H1 (cell line): ENCODE results near the gene CTLA4. TPM values are rescaled to one million over a fixed set of nuclear protein-coding genes. Genes with fewer than 3 reads are reported as not detected.

Source experiments
- CTCF ChIA-PET: fragments of 300-600 bp; sonication (Branson Sonifier 250); formaldehyde crosslinking; loops from one replicate; lab custom pipeline; 2021; ENCODE audit not compliant: partially characterized antibody; lab: Charles Lee
- POLR2A ChIA-PET: fragments of 300-600 bp; sonication (Branson Sonifier 250); formaldehyde crosslinking; loops from one replicate; lab custom pipeline; 2021; ENCODE audit warnings: inconsistent platforms; ENCODE audit not compliant: partially characterized antibody; lab: Charles Lee
- DNase-seq, 2 experiments: peaks; one replicate each; pipeline versions ENCODE4 v3.0.0 to v3.0.0-alpha.2; 2010 to 2022; ENCODE audit warnings: low spot score in 2 of 2, low read depth in 1 of 2, mixed read lengths in 1 of 2
- FAIRE-seq: peaks from 2 replicates; lab custom pipeline; 2011; peaks lifted over from hg19 to GRCh38; lab: Jason Lieb, UNC
- H2AFZ ChIP-seq: 2 replicates; pipeline ENCODE4 v1.8.1; 2012; ENCODE audit warnings: low read length, inconsistent platforms
- H2AK5ac ChIP-seq: 2 replicates; pipeline ENCODE4 v1.6.1; 2013; ENCODE audit warnings: low read depth, low read length
- H2BK120ac ChIP-seq: replicated peaks from 2 replicates; pipeline ENCODE3; 2013; ENCODE audit warnings: low read depth, low read length, inconsistent platforms
- H2BK12ac ChIP-seq: 2 replicates; pipeline ENCODE4 v1.6.1; 2013; ENCODE audit warnings: low read depth, low read length
- H2BK15ac ChIP-seq: 2 replicates; pipeline ENCODE4 v1.6.1; 2013; ENCODE audit warnings: low read length
- H2BK20ac ChIP-seq: 2 replicates; pipeline ENCODE4 v1.6.1; 2013; ENCODE audit warnings: low read length
- H2BK5ac ChIP-seq: 2 replicates; pipeline ENCODE4 v1.6.1; 2013; ENCODE audit warnings: low read depth, low read length
- H3K14ac ChIP-seq: 2 replicates; pipeline ENCODE4 v1.6.1; 2013; ENCODE audit warnings: inconsistent platforms; ENCODE audit not compliant: insufficient read length
- H3K18ac ChIP-seq: 2 replicates; pipeline ENCODE4 v1.6.1; 2013; ENCODE audit warnings: low read length; ENCODE audit errors: extremely low read depth
- H3K23ac ChIP-seq: 2 replicates; pipeline ENCODE4 v1.6.1; 2013; ENCODE audit warnings: inconsistent platforms; ENCODE audit not compliant: insufficient read length
- H3K23me2 ChIP-seq: 2 replicates; pipeline ENCODE4 v1.6.1; 2013; ENCODE audit warnings: low read depth, low read length
- H3K27ac ChIP-seq: 2 replicates; pipeline ENCODE4 v1.6.1; 2011; ENCODE audit warnings: low read depth, low read length, inconsistent platforms
- H3K27me3 ChIP-seq, 4 experiments: replicated peaks in 1 of 4; 1 replicate in 1 of 4; 2 replicates in 3 of 4; pipeline versions ENCODE4 v1.6.1 to v1.8.1; 2011 to 2013; ENCODE audit warnings: low read length in 3 of 4, mild to moderate bottlenecking in 3 of 4, inconsistent platforms in 2 of 4, mixed read lengths in 2 of 4, moderate library complexity in 1 of 4; ENCODE audit not compliant: control insufficient read depth in 3 of 4, insufficient read depth in 3 of 4; ENCODE audit errors: extremely low read depth in 1 of 4
- H3K36me3 ChIP-seq, 4 experiments: 2 replicates each; pipeline versions ENCODE4 v1.6.1 to v1.8.1; 2011 to 2013; ENCODE audit warnings: mild to moderate bottlenecking in 4 of 4, low read length in 3 of 4, moderate library complexity in 2 of 4, control low read depth in 1 of 4, inconsistent platforms in 1 of 4; ENCODE audit not compliant: insufficient read depth in 4 of 4, control insufficient read depth in 2 of 4
- H3K4ac ChIP-seq: replicated peaks from 2 replicates; pipeline ENCODE3; 2013; ENCODE audit warnings: low read length, low read depth, mixed read lengths, inconsistent platforms; ENCODE audit not compliant: insufficient read length
- H3K4me1 ChIP-seq, 4 experiments: replicated peaks in 1 of 4; 1 replicate in 1 of 4; 2 replicates in 3 of 4; pipeline versions ENCODE4 v1.6.1 to v1.8.1; 2011 to 2013; ENCODE audit warnings: low read length in 3 of 4, inconsistent platforms in 2 of 4, mixed read lengths in 1 of 4; ENCODE audit not compliant: insufficient read depth in 4 of 4, control insufficient read depth in 3 of 4
- H3K4me2 ChIP-seq, 2 experiments: 2 replicates each; pipeline versions ENCODE4 v1.6.1 to v1.8.1; 2011 to 2013; ENCODE audit warnings: low read depth in 2 of 2, low read length in 2 of 2, control low read depth in 1 of 2, inconsistent platforms in 1 of 2, mild to moderate bottlenecking in 1 of 2; ENCODE audit not compliant: insufficient read depth in 1 of 2
- H3K4me3 ChIP-seq, 4 experiments: fragments of 200-600, 300-600 bp in 1 of 4; sonication (generic), shearing (Covaris generic), sonication (Bioruptor Twin) in 1 of 4; 2 replicates each; pipeline versions ENCODE4 v1.5.1 to v1.8.1; 2011 to 2016; ENCODE audit warnings: low read length in 4 of 4, low read depth in 3 of 4, control low read depth in 2 of 4, inconsistent platforms in 2 of 4, mild to moderate bottlenecking in 2 of 4, mixed read lengths in 1 of 4, moderate library complexity in 1 of 4; ENCODE audit not compliant: insufficient read depth in 2 of 4; ENCODE audit errors: extremely low read depth in 1 of 4
- H3K56ac ChIP-seq: replicated peaks from 2 replicates; pipeline ENCODE3; 2013; ENCODE audit warnings: low read depth, mild to moderate bottlenecking, mixed read lengths, low read length, inconsistent platforms; ENCODE audit not compliant: insufficient read length
- H3K79me1 ChIP-seq: 2 replicates; pipeline ENCODE4 v1.6.1; 2013; ENCODE audit warnings: low read depth, low read length, control low read depth
- H3K79me2 ChIP-seq, 2 experiments: 2 replicates each; pipeline versions ENCODE4 v1.6.1 to v1.8.1; 2012 to 2013; ENCODE audit warnings: low read length in 2 of 2, mild to moderate bottlenecking in 2 of 2, inconsistent platforms in 1 of 2; ENCODE audit not compliant: insufficient read depth in 2 of 2, control insufficient read depth in 1 of 2
- H3K9ac ChIP-seq, 4 experiments: replicated peaks in 1 of 4; 1 replicate in 1 of 4; 2 replicates in 3 of 4; pipeline versions ENCODE4 v1.6.1 to v1.8.1; 2011 to 2013; ENCODE audit warnings: low read depth in 3 of 4, low read length in 3 of 4, control low read depth in 2 of 4, mild to moderate bottlenecking in 2 of 4, moderate library complexity in 2 of 4, inconsistent platforms in 1 of 4; ENCODE audit errors: extremely low read depth in 1 of 4
- H3K9me3 ChIP-seq, 2 experiments: 2 replicates each; pipeline versions ENCODE4 v1.6.1 to v1.8.1; 2012 to 2013; ENCODE audit warnings: mild to moderate bottlenecking in 2 of 2, moderate library complexity in 2 of 2, control low read depth in 1 of 2, inconsistent platforms in 1 of 2, low read depth in 1 of 2, low read length in 1 of 2, mixed read lengths in 1 of 2; ENCODE audit not compliant: insufficient read depth in 2 of 2
- H4K20me1 ChIP-seq, 2 experiments: replicated peaks in 1 of 2; 2 replicates each; pipeline versions ENCODE3 to v1.8.1; 2011 to 2013; ENCODE audit warnings: inconsistent platforms in 2 of 2, low read length in 2 of 2, mild to moderate bottlenecking in 1 of 2; ENCODE audit not compliant: insufficient read depth in 2 of 2, control insufficient read depth in 1 of 2
- H4K5ac ChIP-seq: 2 replicates; pipeline ENCODE4 v1.6.1; 2013; ENCODE audit warnings: low read length, low read depth, mixed read lengths, inconsistent platforms; ENCODE audit not compliant: insufficient read length
- H4K8ac ChIP-seq: 2 replicates; pipeline ENCODE4 v1.8.0; 2013; ENCODE audit warnings: mild to moderate bottlenecking, moderate library complexity, low read length, inconsistent platforms; ENCODE audit not compliant: insufficient read depth; ENCODE audit errors: extremely low read depth
- H4K91ac ChIP-seq: replicated peaks from 2 replicates; pipeline ENCODE3; 2013; ENCODE audit warnings: low read length, mixed read lengths, inconsistent platforms; ENCODE audit not compliant: insufficient read length
- ATF3 ChIP-seq: IDR thresholded peaks from 2 replicates; pipeline ENCODE4 v1.6.1; 2011; ENCODE audit warnings: low read depth, mild to moderate bottlenecking, low read length; ENCODE audit not compliant: insufficient read depth
- CBX5 ChIP-seq: fragments of 300-800, 300-1000 bp; sonication (generic); IDR thresholded peaks from 2 replicates; pipeline ENCODE4 v1.7.1; 2016; ENCODE audit warnings: antibody characterized with exemption, low read length, low read depth
- EZH2 ChIP-seq: fragments of 200-600 bp; sonication (generic); IDR thresholded peaks from 2 replicates; pipeline ENCODE4 v1.7.1; 2012; ENCODE audit warnings: low read depth, mild to moderate bottlenecking, moderate library complexity, low read length, inconsistent platforms; ENCODE audit not compliant: severe bottlenecking
- HDAC2 ChIP-seq, 2 experiments: fragments of 300-600 bp in 1 of 2; sonication (generic) in 1 of 2; IDR thresholded peaks; 2 replicates each; pipeline ENCODE4 v1.6.1; 2011 to 2012; ENCODE audit warnings: low read depth in 2 of 2, low read length in 2 of 2, mild to moderate bottlenecking in 2 of 2, moderate library complexity in 2 of 2, borderline replicate concordance in 1 of 2, inconsistent platforms in 1 of 2
- KDM4A ChIP-seq: IDR thresholded peaks from one replicate; pipeline ENCODE4 v1.7.1; 2012; ENCODE audit warnings: low read depth, mild to moderate bottlenecking, moderate library complexity, low read length, inconsistent platforms; ENCODE audit not compliant: severe bottlenecking
- MAFK ChIP-seq: IDR thresholded peaks from 2 replicates; pipeline ENCODE4 v1.6.1; 2012; ENCODE audit warnings: low read depth, mild to moderate bottlenecking, improper control_type of control experiment, low read length
- POLR2A ChIP-seq, 2 experiments: IDR thresholded peaks; 1 replicate in 1 of 2; 2 replicates in 1 of 2; pipeline ENCODE4 v1.6.1; 2011; ENCODE audit warnings: low read depth in 2 of 2, low read length in 2 of 2, mild to moderate bottlenecking in 2 of 2; ENCODE audit errors: control extremely low read depth in 1 of 2
- SIRT6 ChIP-seq: IDR thresholded peaks from one replicate; pipeline ENCODE4 v1.7.1; 2012; ENCODE audit warnings: low read length, inconsistent platforms
- SP1 ChIP-seq: IDR thresholded peaks from 2 replicates; pipeline ENCODE4 v1.6.1; 2011; ENCODE audit warnings: low read depth, low read length
- USF2 ChIP-seq: IDR thresholded peaks from 2 replicates; pipeline ENCODE4 v1.6.1; 2011; ENCODE audit warnings: low read length, improper control_type of control experiment
- WGBS, 2 experiments: shearing (Covaris generic) in 1 of 2; methylation state at CpG; one replicate each; pipeline versions ENCODE4 v1.1.6 to v1.1.7; 2013 to 2015; ENCODE audit warnings: low lambda C conversion rate in 2 of 2, mixed read lengths in 2 of 2, inconsistent platforms in 1 of 2, low coverage in 1 of 2, missing lambda C conversion rate in 1 of 2; ENCODE audit not compliant: insufficient replicate concordance in 2 of 2, insufficient coverage in 1 of 2, insufficient read length in 1 of 2; ENCODE audit errors: extremely low coverage in 1 of 2, missing lambda C conversion rate in 1 of 2; 5-methylcytosine and 5-hydroxymethylcytosine counted together
- polyA plus RNA-seq, 7 experiments: library from polyadenylated mRNA; depleted of rRNA in 3 of 7; stranded (reverse) in 5 of 7; unstranded in 2 of 7; fragments of >200 nt in 5 of 7; fragments of 200-250 nt in 2 of 7; gene quantifications; 1 replicate in 5 of 7; 2 replicates in 1 of 7; 4 replicates in 1 of 7; pipeline versions ENCODE4 v1.2.1 to v1.2.3, GENCODE V29; 2011 to 2013; ENCODE audit warnings: missing spikeins in 2 of 7, mixed read lengths in 2 of 7
- total RNA-seq: library from RNA; stranded (reverse); fragmentation: NEBNext Ultra II Directional; extraction: Animal tissue kit (Norgen Biotek cat#: 25700); gene quantifications from 2 replicates; pipeline ENCODE4 v1.2.1, GENCODE V29; 2021
- TF ChIP-seq, protein P1 (sequence below): IDR thresholded peaks from 2 replicates; pipeline ENCODE4 v1.6.1; 2012; ENCODE audit warnings: inconsistent platforms

Gene CTLA4
- total and polyA plus RNA-seq, 2 of the 8 experiments (the other 6 are each of a cell fraction or from before 2014, with no cell fraction given), result not detected

DNA sequence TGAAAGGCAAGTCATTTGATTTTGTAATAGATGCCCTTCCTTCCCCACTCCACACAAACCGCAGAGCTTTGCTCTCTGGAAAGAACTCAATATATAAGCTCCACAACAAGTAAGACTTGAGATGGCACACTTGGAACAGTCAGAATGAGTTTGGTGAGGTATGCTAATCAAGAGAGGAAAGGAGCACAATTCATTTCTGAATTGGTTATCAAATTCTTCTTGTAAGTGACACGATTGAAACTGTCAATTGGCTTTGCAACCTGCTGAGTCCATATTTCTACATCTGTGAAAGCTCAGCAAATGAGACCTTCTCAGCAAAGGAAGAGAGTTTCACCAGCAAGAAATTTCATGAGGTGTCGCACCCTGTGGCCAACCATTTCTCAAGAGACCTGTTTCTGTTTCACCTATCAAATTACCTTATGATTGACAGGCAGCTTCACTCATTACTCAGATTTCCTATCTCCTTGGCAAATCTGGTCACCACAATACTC lies 19.1 kb downstream of the CTLA4 start:
- DNase-seq (no peak), FAIRE-seq (no peak)
- no peak overlapping the region for H4K8ac ChIP-seq
- no peak overlapping the region for H3K56ac ChIP-seq
- H2AFZ ChIP-seq, result no peak overlapping the region
- H3K4me1 ChIP-seq, result no peaks in the 10 kb centered on the region
- H3K4ac ChIP-seq, result no peak overlapping the region
- H4K91ac ChIP-seq, result no peak overlapping the region
- H3K27me3 ChIP-seq, result no peaks in the 10 kb centered on the region
- no peak overlapping the region for H3K4me2 ChIP-seq
- no peak overlapping the region for H3K14ac ChIP-seq
- H3K27ac ChIP-seq, result no peak overlapping the region
- CTCF ChIA-PET, result interaction anchor here (1.3 kb wide), 1 partner anchor 23 kb away, joined by 7 read pairs; no protein-coding TSS in a partner anchor
- no peak overlapping the region for H2AK5ac ChIP-seq
- H3K36me3 ChIP-seq, result no peaks in the 10 kb centered on the region
- no peaks in the 10 kb centered on the region for H4K20me1 ChIP-seq
- H3K23me2 ChIP-seq, result no peaks in the 10 kb centered on the region
- no peak overlapping the region for H2BK5ac ChIP-seq
- no peak overlapping the region for H3K4me3 ChIP-seq
- H2BK120ac ChIP-seq, result no peak overlapping the region
- no peak overlapping the region for H4K5ac ChIP-seq
- H3K79me1 ChIP-seq, result no peaks in the 10 kb centered on the region
- no peak overlapping the region for H2BK12ac ChIP-seq
- H2BK15ac ChIP-seq, result no peak overlapping the region
- H3K9me3 ChIP-seq, result no peaks in the 10 kb centered on the region
- no peaks in the 10 kb centered on the region for H3K79me2 ChIP-seq
- no peak overlapping the region for H2BK20ac ChIP-seq
- H3K23ac ChIP-seq, result no peak overlapping the region
- 94% methylated on average over 3 of the region's 3 CpGs; no CpG with 5 or more reads in 1 of the 2 experiments for WGBS, 2 experiments
- no peak overlapping the region for H3K9ac ChIP-seq
- POLR2A ChIA-PET, result no interaction called here
- no peak overlapping the region for H3K18ac ChIP-seq
- TF ChIP-seq SIRT6 (no peak), USF2 (no peak), CBX5 (no peak), SP1 (no peak), EZH2 (no peak), MAFK (no peak), ATF3 (no peak), KDM4A (no peak), POLR2A (IDR thresholded peaks at IDR 0.05; ENCODE audit: control extremely low read depth in 1 of 2, low read depth in 2 of 2, low read length in 2 of 2) (no peak), HDAC2 (IDR thresholded peaks at IDR 0.05; ENCODE audit: borderline replicate concordance in 1 of 2, low read depth in 2 of 2, low read length in 2 of 2) (no peak)
- TF ChIP-seq, protein P1, sequence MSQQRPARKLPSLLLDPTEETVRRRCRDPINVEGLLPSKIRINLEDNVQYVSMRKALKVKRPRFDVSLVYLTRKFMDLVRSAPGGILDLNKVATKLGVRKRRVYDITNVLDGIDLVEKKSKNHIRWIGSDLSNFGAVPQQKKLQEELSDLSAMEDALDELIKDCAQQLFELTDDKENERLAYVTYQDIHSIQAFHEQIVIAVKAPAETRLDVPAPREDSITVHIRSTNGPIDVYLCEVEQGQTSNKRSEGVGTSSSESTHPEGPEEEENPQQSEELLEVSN, result no peak
